Activated naive CD4-positive, alpha-beta T cell treated with anti-CD3 and anti-CD28 coated beads, Interleukin-2, amount 50 U/mL, for 16 hours (primary cell): ENCODE measurements around the gene SLC66A2.
"Not testable (repeated sequence)": the region's sequence is repeated elsewhere in the genome, so short reads cannot be mapped to it uniquely, and the experiment has no call there.

Experiments used
- DNase-seq: peaks from one replicate; pipeline ENCODE4 v3.0.0-alpha.2; 2020

The SLC66A2 gene

DNA sequence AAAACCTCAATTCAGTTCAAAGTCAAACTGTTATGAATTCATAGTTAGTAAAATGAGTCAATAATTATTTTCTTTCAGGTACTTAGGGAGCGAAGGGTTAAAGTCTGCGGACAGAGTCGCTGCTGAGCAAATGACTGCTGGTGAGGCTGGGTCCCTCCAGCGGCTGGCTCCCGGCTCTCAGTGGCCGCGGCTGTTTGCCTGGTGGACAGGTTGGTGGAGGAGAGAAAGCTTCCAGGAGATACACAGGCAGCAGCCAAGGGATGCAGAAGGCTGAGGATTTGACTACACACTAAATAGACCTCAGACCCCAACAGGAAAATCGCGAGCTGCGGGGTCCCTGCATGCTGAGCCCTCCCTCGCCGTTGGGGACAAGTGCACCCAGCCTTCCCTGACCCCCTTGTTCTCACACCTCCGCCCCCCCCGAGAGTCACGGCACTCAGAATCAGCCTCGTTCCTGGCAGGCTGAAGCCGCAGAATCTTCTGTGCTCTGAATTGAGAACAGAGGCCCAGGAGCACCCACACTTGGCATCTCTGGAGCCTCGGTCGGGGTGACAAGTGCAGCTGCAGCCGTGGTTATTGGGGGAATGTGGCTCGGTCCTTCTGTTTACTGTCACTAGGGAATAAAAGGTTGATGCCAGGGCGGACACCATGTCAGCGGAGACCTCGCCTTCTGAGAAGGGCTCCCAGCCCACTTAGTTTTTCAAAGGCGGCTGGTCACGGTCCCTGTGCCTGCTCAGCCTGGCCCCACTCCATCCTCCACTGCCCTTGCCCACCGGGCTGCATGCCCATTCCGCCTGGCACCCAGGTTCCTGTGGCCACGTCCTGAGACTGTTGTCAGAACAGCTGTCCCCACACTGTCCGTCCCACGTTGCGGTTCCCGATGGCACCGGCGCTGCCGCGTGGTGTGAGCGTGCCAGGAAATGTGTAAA is 74.0 kb downstream of the SLC66A2 start:
- DNase-seq: no peak

DNA sequence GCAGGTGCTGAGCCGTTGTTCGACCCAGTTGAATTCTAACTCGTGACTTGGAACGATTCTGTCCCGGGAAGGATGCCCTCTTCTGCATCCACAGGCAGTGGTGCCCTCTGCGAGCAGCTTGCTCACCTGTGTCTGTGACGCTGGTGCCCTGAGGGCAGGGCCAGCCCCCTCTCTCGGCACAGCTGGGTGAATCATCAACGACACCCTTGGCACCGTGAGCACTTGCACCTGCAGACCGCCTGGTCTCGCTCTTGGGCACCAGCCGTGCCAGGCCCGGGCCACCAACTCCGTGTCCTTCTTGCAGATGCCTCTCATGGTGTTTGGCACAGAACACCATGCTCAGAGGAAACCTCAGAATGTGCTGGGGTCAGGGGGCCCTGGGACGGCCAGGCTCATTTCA is 75.0 kb downstream of the SLC66A2 start:
- DNase-seq: no peak

DNA sequence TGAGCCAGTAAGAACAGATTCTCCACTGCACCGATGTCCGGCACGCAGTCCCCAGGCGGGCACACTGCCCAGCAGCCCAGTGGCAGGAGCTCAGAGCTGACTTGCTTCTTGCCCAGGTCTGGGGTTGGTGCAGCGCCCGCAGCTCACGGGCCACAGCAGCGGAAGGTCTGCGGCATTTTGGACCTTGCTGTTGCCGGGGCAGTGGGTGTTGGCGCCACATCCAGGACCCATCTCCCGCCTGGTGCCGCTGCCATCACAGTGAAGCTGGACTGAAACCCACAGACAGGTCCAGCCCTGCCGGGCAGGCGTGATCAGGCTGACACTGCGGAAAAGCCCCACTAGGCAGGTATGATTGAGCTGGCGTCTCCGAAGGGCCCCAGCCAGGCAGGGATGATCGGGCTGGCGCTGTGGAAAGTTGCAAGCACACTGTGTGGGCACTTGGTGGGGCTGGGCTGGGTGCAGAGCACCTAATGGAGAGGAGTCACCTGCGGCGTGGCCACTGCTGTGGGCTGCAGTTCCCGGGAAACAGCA is 75.5 kb downstream of the SLC66A2 start:
- no peak for DNase-seq

DNA sequence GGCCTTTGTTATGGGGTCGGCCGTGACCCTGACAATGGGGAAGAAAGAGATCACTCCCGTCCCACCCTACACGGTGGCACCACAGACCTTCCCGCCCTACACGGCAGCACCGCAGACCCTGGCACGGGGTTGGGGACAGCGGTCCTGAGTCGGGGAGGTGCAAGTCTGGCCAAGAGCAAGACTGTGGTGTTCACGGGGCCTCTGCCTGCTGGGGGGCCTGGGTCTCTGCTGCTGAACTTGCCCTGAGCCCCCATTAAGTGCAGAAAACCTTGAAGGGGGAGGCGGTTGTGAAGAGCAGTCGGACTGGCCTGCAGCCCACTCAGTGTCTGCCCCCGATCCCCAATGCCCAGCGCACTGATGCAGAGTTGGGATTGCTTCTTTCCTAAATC is 75.9 kb downstream of the SLC66A2 start:
- DNase-seq: no peak

DNA sequence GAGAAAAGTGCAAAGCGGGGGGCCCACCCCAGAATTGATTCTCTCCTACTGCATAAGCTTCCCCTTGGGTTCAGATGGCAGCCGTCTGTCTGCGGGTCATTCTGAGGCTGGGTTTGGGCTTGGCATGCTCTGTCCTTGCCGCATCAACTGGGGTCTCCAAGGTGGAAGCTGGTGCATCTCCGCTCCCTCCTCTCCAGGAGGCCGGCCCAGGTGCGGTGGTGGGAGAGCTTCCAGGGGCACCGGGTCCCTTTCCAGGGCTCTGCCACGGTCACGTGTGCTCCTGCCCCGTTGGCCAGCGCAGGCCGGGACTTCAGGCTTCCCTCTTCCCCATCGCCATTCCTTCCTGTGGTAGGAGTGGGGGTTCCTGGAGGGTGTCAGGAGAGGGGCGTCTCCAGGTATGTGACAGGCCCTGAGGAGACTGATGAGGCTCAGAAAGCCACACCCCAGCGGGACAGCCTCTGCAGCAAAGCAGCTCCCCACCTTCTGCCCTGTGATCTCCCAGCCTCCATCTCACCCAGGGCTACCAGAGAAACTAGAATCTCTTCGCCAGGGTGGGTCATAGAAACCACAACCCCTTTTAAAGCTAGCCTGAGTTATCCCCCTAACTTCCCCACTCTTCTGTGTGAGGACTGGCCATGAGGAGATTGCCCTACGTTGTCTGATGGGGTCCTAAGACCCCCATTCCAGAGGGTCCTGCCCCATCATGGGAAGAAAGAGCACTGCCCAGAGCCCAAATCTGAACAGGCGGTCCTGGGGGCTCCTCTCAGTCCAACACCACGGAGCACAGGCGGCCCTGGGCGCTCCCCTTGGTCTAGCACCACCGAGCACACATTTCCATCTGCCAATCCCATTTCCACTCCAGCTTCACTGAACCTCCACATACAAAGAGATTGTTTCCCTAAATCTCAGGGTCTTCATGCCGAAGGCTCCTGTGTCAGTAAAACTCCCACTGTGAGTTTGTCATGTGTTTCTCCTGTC is 76.6 kb downstream of the SLC66A2 start:
- no peak for DNase-seq

DNA sequence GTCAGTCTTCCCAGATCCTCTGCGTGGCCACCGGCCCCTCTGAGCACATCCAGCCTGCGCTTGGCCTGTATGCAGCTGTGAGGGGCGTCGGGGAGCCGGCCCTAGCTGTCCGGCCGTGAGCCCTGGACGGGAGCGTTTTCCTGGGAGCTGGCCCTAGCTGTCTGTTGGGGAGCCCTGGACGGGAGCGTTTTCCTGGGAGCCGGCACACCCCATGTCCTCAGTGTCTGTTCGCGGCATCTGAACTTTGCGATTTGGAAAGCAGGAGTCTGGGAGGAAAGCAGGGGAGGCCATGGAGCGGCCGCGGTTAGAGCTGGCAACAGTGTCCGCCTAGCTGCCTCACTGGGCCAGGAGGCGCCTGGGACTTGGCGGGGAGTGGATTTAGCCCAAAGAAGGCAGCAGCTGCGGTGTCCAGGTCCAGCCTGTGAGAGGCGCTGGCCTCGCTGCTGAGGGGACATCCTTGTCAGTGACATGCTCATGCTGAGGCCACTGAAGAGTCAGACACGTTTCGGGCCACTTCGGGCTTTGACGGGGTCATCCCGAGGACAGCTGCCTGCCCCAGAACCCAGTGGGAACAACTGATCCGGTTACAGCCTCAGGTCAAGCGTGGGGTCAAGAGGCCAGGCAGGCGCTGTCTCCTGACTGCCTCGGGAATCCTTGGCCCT is 77.9 kb downstream of the SLC66A2 start:
- no peak for DNase-seq

DNA sequence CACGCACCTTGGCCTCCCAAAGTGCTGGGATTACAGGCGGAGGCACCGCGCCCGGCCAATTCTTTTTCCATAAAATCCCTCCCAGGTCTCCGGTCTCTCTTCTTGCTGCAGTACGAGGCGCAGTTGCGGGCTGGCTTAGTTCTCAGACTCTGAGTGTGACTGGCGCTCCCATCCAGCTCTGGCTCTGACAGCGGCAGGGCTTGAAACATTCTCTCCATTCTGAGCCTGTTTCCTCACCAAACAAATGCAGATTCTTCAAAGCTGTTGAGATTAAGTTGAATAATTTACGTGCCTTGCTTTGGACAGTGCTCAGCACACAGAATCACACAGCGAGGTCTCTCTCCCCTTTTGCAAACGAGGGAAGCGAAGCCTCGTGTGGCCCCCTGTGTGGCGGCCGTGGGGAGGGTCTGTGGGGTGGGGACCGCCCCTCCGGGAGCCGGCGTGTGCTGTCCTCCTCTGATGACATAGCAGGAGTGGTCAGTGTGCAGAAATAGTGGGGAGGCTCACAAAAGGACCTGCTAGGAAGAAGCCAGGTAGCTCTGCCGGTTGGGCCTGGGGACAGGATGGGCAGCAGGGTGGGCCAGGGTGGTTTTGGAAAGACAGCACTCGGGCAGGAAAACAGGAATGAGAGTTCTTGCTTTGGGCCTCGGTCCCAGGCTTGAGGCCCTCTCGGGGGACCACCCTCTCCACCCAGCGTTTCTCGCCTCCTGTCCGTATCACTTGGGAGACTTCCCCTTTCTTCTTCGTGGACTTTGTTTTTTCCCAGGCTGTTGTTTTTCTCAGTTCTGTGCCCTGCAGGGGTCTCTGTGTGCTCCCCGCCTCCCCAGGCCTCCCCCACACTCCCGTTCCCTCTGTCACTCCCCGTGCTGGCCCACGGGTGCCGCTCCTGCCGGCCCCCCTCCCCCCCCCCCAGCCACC is 78.7 kb downstream of the SLC66A2 start:
- DNase-seq: no peak

DNA sequence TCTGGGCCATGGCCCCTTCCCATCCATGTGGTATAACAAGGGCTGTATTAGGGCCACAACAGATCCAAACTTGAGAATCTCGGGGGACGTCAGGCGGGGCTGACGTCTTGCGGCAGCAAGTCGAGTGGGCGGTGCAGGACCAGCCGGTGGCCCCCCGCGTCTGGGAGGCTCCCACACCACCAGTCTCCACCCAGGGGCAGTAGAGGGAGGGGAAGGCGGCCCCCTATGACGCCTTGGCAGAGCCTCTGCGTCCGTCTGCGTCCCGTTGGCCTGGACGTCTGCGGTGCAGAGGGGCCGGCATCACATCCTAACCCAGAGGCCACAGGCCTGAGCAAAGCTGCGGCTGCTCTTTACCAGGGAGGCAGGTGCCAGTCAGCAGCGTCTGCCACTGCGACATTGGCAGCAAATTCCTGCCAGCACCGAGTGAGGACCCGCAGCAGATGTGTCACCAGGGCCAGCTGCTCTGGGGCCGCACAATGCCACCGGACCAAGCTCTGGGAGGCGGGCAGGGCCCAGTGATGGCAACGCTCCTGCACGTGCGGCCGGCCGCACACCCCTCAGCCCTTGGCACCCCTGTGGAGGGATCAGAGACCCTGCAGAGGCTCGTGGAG is 79.9 kb downstream of the SLC66A2 start:
- no peak for DNase-seq

DNA sequence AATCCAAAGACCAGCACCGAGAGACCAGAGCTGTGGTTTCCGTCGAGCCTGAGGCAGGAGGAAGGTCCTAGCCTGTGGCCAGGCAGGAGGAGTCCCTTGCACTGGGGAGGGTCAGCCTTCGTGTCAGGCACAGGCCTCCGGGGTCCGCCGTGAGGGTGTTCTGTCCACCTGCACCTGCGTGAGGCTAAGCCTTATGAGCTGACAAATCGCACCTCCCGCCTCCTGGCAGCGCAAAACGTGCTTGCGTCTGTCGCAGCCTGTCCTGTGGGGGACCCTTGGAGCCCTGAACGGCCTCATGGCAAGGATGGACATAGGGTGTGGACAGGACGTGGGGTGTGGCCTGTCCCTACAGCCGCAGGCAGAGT is 80.4 kb downstream of the SLC66A2 start:
- no peak for DNase-seq

DNA sequence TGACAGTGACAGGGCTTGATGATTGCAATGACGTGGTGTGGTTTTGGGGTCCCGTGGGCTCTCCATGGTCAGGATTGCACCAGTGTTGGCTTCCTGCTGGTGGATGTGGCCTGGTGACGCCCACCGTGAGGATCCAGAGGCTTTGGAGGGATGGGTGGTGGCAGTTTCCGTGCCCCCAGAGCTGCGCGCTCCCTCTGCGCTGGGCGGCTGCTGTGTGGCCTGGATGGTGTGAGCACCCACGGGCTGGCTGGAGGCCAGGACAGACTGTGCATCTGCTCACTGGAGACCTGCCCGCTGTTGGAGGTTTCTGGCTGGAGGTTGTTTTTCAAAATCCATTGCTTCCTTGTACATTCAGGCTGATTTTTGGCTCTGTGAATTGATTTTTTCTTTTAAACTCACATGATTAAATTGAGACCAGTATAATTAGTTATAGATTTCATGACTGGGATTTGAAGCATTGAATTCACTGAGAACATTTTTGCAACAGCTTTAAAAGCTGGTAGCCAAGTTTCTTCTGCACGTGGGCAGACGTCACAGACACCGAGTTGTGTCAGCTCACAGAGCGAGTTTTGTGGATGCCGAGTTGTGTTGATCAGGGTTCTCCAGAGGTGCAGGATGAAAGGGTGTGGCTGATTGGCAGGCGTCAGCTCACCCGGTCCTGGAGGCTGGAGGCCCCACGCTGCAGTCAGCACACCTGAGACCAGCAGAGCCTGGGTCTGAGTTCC is 81.0 kb downstream of the SLC66A2 start:
- no peak for DNase-seq

DNA sequence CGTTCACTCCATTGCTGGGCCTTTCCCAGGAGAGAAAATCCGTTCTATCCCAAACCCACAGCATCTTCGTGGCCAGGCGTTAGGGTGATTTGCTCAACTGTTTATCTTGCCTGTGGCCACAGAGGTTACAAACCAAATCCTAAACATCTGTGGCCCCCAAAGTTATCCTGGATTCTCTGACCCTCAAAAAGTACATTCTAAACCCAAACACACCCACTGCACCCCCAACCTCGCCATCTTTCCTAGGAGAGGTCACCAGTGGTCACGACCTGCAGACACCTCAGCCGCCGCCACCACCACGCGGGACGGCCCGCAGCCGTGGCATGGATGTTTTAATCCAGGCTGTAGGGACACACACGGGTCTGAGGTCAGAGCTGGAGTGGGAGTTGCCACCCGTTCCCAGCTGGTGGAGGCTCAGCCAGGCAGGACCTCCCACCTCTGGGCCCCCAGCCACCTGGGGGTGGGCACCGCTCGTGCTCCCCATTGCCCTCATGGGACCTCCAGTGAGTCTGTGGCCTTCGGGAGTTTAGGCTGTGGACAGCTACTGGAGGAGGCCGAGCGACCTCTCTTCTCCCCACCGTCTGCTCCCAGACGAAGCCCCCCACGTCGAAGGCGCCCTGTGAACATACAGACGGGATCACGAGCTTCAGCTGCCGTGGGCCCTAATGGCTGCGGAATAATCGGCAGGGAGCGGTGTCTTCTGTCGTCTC is 81.7 kb downstream of the SLC66A2 start:
- no peak for DNase-seq

DNA sequence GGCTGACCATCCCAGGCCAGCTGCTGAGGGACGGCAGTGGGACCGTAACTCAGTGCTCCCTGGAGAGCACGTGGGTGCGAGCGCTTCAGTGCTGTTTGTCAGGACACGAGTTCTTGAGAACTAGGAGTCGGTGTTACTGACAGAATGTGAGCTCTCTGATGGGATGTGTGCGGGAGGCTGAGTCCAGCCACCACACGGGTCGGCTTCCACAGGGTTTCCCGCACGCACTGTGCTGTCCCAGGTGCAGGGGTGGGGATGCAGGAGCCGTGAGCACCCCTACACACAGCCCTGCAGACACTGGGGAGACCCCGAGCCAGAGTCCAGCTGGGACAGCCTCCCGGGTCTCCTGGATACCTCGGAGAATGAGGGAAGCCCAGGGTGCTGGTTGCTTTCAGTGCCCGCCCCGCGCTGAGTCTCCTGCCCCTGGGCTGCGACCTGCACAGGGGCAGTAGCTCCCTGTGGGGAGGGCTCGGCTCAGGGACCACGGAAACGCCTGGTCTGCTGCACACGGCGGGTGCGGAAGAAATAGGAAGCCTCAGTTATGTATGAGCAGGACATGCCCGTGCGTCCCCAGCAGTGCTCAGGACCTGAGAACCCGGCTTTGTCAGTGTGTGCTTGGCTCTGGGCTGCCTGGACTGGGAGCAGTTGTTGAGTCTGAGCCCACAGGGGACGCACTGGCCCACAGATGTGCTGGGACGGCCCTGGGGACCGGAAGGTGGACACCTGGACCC is 82.5 kb downstream of the SLC66A2 start:
- DNase-seq: no peak

DNA sequence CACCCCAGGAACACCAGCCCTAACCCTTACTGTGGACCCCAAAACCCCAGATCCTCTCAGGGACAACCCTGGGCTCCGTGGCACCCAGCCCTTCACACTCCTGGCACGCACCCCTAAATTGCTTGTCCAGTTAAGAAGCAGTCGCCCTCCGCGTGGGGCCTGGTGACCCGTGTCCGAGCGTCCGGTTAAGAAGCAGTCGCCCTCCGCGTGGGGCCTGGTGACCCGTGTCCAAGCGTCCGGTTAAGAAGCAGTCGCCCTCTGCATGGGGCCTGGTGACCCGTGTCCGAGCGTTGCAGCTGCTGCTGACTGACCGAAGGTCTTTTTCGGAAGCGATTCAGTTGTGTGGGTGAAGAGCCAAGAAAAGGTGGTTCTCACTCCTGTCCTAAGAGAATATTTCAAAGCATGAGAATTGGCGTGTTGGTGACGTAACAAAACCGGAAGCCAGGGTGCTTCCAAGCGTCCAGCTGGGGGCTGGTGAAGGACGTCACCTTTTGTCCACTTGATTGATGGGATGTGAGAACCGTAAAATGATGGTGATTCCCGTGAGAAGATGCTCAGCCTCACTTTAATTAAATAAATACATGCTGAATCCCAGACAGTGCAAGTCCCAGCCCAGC is 83.2 kb downstream of the SLC66A2 start:
- DNase-seq: no peak

DNA sequence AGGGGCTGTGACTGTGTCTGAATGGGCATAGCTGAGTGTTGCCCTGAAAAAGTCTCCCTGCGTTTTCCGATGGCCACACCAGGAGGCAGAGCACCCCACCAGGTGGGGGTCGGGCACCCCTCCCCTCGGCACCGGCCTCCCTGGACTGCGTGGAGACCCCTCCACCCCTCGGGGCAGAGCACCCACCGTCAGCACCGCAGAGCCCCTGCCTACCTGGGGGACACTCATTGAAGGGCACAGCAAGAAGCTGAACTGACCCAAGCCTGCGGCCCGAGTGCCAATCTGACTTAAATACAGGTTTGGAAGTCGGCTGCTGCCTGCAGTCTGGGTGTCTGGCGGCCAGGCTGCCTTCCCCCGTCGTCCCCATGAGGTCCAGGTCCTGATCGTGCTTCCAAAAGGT is 83.8 kb downstream of the SLC66A2 start:
- DNase-seq: no peak

DNA sequence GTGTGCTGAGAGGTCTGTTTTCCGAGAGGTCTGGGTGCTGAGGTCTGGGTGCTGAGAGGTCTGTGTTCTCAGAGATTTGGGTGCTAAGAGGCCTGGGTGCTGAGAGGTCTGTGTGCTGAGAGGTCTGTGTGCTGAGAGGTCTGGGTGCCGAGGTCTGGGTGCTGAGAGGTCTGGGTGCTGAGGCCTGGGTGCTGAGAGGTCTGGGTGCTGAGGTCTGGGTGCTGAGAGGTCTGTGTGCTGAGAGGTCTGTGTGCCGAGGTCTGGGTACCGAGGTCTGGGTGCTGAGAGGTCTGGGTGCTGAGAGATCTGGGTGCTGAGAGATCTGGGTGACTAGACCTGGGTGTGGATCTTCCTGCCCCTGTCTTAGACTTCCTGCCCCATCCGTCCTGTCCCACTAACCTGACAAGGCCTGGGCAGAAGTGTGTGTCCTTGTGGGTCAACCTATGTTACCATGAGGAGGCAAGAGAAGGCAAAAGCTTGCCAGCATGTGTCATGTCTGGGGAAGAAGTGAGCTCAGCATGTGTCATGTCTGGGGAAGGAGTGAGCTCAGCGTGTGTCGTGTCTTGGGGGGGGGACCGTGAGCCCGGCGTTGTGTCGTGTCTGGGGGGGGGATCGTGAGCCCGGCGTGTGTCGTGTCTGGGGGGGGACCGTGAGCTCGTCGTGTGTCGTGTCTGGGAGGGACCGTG is 84.4 kb downstream of the SLC66A2 start:
- DNase-seq: no peak

DNA sequence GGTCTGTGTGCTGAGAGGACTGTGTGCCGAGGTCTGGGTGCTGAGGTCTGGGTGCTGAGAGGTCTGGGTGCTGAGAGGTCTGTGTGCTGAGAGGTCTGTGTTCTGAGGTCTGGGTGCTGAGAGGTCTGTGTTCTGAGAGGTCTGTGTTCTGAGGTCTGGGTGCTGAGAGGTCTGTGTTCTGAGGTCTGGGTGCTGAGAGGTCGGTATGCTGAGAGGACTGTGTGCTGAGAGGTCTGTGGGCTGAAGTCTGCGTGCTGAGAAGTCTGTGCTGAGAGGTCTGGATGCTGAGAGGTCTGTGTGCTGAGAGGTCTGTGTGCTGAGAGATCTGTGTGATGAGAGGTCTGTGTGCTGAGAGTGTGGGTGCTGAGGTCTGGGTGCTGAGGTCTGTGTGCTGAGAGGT is 85.5 kb downstream of the SLC66A2 start:
- DNase-seq: not testable (repeated sequence)

DNA sequence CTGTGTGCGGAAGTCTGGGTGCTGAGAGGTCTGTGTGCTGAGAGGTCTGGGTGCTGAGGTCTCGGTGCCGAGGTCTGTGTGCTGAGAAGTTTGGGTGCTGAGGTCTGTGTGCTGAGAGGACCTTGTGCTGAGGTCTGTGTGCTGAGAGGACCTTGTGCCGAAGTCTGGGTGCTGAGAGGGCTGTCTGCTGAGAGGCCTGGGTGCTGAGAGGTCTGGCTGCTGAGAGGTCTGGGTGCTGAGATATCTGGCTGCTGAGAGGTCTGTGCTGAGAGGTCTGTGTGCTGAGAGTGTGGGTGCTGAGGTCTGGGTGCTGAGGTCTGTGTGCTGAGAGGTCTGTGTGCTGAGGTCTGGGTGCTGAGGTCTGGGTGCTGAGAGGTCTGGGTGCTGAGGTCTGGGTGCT is 86.5 kb downstream of the SLC66A2 start:
- DNase-seq: not testable (repeated sequence)
